HepG2 (cell line): ENCODE results near the gene CAT. TPM values are rescaled to one million over a fixed set of nuclear protein-coding genes. Genes with fewer than 3 reads are reported as not detected.

Experiments used
- ARNT2 ChIP-seq: sonication (generic); formaldehyde crosslinking; IDR thresholded peaks from 2 replicates; pipeline ENCODE4 v1.8.0; 2022; ENCODE audit warnings: mild to moderate bottlenecking, low read depth, missing genetic modification reagents, moderate library complexity
- CBFB ChIP-seq: sonication (generic); formaldehyde crosslinking; IDR thresholded peaks from 2 replicates; pipeline ENCODE4 v1.4.0; 2020; ENCODE audit warnings: missing genetic modification reagents
- CENPT ChIP-seq: sonication (generic); formaldehyde crosslinking; IDR thresholded peaks from 2 replicates; pipeline ENCODE4 v1.8.0; 2022; ENCODE audit warnings: low read depth, mild to moderate bottlenecking, moderate library complexity, missing genetic modification reagents
- DNMT3B ChIP-seq: conservative IDR thresholded peaks from 2 replicates; pipeline ENCODE4 v1.6.1; 2016; ENCODE audit warnings: missing biosample characterization, control low read depth
- ERF ChIP-seq: IDR thresholded peaks from 2 replicates; pipeline ENCODE4 v1.6.1; 2018; ENCODE audit warnings: missing biosample characterization, missing genetic modification reagents
- HIC2 ChIP-seq: sonication (generic); formaldehyde crosslinking; IDR thresholded peaks from 2 replicates; pipeline ENCODE4 v1.9.0; 2022; ENCODE audit warnings: low read depth, missing genetic modification reagents
- HMGXB4 ChIP-seq, 2 experiments: sonication (generic) in 1 of 2; formaldehyde crosslinking in 1 of 2; IDR thresholded peaks; 2 replicates each; pipeline versions ENCODE4 v1.4.0 to v1.6.1; 2018 to 2020; ENCODE audit warnings: missing genetic modification reagents in 2 of 2, borderline replicate concordance in 1 of 2, low read depth in 1 of 2, mild to moderate bottlenecking in 1 of 2, missing biosample characterization in 1 of 2
- LBX2 ChIP-seq: sonication (generic); formaldehyde crosslinking; IDR thresholded peaks from 2 replicates; pipeline ENCODE4 v1.5.0; 2020; ENCODE audit warnings: missing genetic modification reagents, mild to moderate bottlenecking, borderline replicate concordance
- MEIS1 ChIP-seq: sonication (generic); formaldehyde crosslinking; IDR thresholded peaks from 2 replicates; pipeline ENCODE4 v1.9.0; 2021; ENCODE audit warnings: mild to moderate bottlenecking, missing genetic modification reagents, moderate library complexity, borderline replicate concordance
- NCOA1 ChIP-seq: sonication (generic); formaldehyde crosslinking; IDR thresholded peaks from 2 replicates; pipeline ENCODE4 v1.9.0; 2021; ENCODE audit warnings: missing genetic modification reagents
- NFATC3 ChIP-seq: sonication (generic); formaldehyde crosslinking; IDR thresholded peaks from 2 replicates; pipeline ENCODE4 v1.5.1; 2020; ENCODE audit warnings: mild to moderate bottlenecking, missing genetic modification reagents
- SIN3B ChIP-seq: fragments of 150-350 bp; IDR thresholded peaks from 2 replicates; pipeline ENCODE4 v1.6.1; 2014; ENCODE audit warnings: low read length
- SYNCRIP ChIP-seq: fragments of 200-400 bp; formaldehyde crosslinking; IDR thresholded peaks from 2 replicates; pipeline ENCODE4 v1.6.1; 2018; ENCODE audit warnings: mild to moderate bottlenecking, low read depth, low read length; ENCODE audit not compliant: insufficient read depth
- ZBTB42 ChIP-seq: sonication (generic); formaldehyde crosslinking; IDR thresholded peaks from 2 replicates; pipeline ENCODE4 v1.5.0; 2020; ENCODE audit warnings: mild to moderate bottlenecking, missing genetic modification reagents
- ZFX ChIP-seq: sonication (generic); formaldehyde crosslinking; IDR thresholded peaks from 2 replicates; pipeline ENCODE4 v1.4.0; 2020; ENCODE audit warnings: mild to moderate bottlenecking, low read depth, missing genetic modification reagents, moderate library complexity
- ZNF143 ChIP-seq: sonication (generic); formaldehyde crosslinking; IDR thresholded peaks from 2 replicates; pipeline ENCODE4 v1.4.0; 2020; ENCODE audit warnings: missing genetic modification reagents
- ZNF207 ChIP-seq: fragments of 450-650 bp; IDR thresholded peaks from 2 replicates; pipeline ENCODE4 v1.6.1; 2016; ENCODE audit warnings: antibody characterized with exemption, borderline replicate concordance
- ZNF550 ChIP-seq: sonication (generic); formaldehyde crosslinking; IDR thresholded peaks from 2 replicates; pipeline ENCODE4 v1.4.0; 2020; ENCODE audit warnings: mild to moderate bottlenecking, missing genetic modification reagents, borderline replicate concordance
- ZNF552 ChIP-seq: sonication (generic); formaldehyde crosslinking; IDR thresholded peaks from 2 replicates; pipeline ENCODE4 v1.9.0; 2022; ENCODE audit warnings: missing genetic modification reagents, mild to moderate bottlenecking, borderline replicate concordance
- polyA plus RNA-seq, 8 experiments: library from polyadenylated mRNA; depleted of rRNA in 3 of 8; stranded (reverse) in 7 of 8; unstranded in 1 of 8; fragments of >200 nt; fragmentation: Illumina TruSeq in 4 of 8; extraction: Trizol in 4 of 8; gene quantifications; 2 replicates each; pipeline versions ENCODE4 v1.2.1 to v1.2.3, GENCODE V29; 2011 to 2016; ENCODE audit warnings: low read depth in 4 of 8, missing spikeins in 1 of 8, mixed read lengths in 1 of 8; ENCODE audit not compliant: insufficient read depth in 1 of 8
- total RNA-seq, 5 experiments: library from RNA; depleted of rRNA; stranded (reverse); fragments of >200 nt; fragmentation: Illumina TruSeq; extraction: Trizol; gene quantifications; 2 replicates each; pipeline ENCODE4 v1.2.3, GENCODE V29; 2016; ENCODE audit warnings: low read depth in 1 of 5
- TF ChIP-seq, protein P1 (sequence below): sonication (generic); formaldehyde crosslinking; IDR thresholded peaks from 2 replicates; pipeline ENCODE4 v1.4.0; 2020; ENCODE audit warnings: mild to moderate bottlenecking, missing genetic modification reagents
- TF ChIP-seq, protein P2 (sequence below): sonication (generic); formaldehyde crosslinking; IDR thresholded peaks from 2 replicates; pipeline ENCODE4 v1.8.1; 2022; ENCODE audit warnings: mild to moderate bottlenecking, missing genetic modification reagents

Gene CAT
- total and polyA plus RNA-seq, 2 of the 13 experiments (the other 11 are each of a cell fraction or from before 2014, with no cell fraction given) = 107 to 136 TPM

- TF ChIP-seq HMGXB4 (CRISPR knock-in tag; IDR thresholded peaks at IDR 0.05; ENCODE audit: borderline replicate concordance in 1 of 2, low read depth in 1 of 2) = peak; percentile 64 to 78; a peak in 3 of 4 replicates
- no peak for TF ChIP-seq ZNF143 (CRISPR knock-in tag)
- TF ChIP-seq NCOA1 (CRISPR knock-in tag) = peak; percentile 61; the same call in 1 of the 2 replicates
- no peak for TF ChIP-seq ZNF207
- no peak for TF ChIP-seq LBX2 (CRISPR knock-in tag)
- no peak for TF ChIP-seq NFATC3
- no peak for TF ChIP-seq DNMT3B
- peak; percentile 62 for TF ChIP-seq ERF (CRISPR knock-in tag)
- no peak for TF ChIP-seq ZNF550 (CRISPR knock-in tag)
- TF ChIP-seq ZNF552 = no peak; the same call in 1 of the 2 replicates
- TF ChIP-seq ZFX (CRISPR knock-in tag) = peak; percentile 97
- no peak for TF ChIP-seq HIC2 (CRISPR knock-in tag)
- no peak for TF ChIP-seq SYNCRIP
- TF ChIP-seq, protein P1, sequence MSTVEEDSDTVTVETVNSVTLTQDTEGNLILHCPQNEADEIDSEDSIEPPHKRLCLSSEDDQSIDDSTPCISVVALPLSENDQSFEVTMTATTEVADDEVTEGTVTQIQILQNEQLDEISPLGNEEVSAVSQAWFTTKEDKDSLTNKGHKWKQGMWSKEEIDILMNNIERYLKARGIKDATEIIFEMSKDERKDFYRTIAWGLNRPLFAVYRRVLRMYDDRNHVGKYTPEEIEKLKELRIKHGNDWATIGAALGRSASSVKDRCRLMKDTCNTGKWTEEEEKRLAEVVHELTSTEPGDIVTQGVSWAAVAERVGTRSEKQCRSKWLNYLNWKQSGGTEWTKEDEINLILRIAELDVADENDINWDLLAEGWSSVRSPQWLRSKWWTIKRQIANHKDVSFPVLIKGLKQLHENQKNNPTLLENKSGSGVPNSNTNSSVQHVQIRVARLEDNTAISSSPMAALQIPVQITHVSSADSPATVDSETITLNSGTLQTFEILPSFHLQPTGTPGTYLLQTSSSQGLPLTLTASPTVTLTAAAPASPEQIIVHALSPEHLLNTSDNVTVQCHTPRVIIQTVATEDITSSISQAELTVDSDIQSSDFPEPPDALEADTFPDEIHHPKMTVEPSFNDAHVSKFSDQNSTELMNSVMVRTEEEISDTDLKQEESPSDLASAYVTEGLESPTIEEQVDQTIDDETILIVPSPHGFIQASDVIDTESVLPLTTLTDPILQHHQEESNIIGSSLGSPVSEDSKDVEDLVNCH (CRISPR knock-in tag) = no peak
- 0 out of 2 replicates have a peak, but pooled peaks have one; percentile 3 for TF ChIP-seq ZBTB42
- peak; percentile 44; the same call in 1 of the 2 replicates for TF ChIP-seq ARNT2 (CRISPR knock-in tag)
- TF ChIP-seq SIN3B = no peak
- TF ChIP-seq, protein P2, sequence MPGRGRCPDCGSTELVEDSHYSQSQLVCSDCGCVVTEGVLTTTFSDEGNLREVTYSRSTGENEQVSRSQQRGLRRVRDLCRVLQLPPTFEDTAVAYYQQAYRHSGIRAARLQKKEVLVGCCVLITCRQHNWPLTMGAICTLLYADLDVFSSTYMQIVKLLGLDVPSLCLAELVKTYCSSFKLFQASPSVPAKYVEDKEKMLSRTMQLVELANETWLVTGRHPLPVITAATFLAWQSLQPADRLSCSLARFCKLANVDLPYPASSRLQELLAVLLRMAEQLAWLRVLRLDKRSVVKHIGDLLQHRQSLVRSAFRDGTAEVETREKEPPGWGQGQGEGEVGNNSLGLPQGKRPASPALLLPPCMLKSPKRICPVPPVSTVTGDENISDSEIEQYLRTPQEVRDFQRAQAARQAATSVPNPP (CRISPR knock-in tag) = 0 out of 2 replicates have a peak, but pooled peaks have one; percentile 43
- peak; percentile 28; the same call in 1 of the 2 replicates for TF ChIP-seq CBFB (CRISPR knock-in tag)
- peak; percentile 73; the same call in 1 of the 2 replicates for TF ChIP-seq MEIS1
- TF ChIP-seq CENPT (CRISPR knock-in tag) = no peak
These were observed at the start of gene CAT (continued) for GRCh38 chr11:34438529-34439507.
